SK-N-MC (cell line): Measurements from ENCODE around the gene PDSS1.

Experiments used
- DNase-seq: peaks from one replicate; pipeline ENCODE4 v3.0.0-alpha.2; 2011; ENCODE audit warnings: low read depth, low spot score
- H3K27ac ChIP-seq: fragments of 200-600 bp; sonication (generic); 2 replicates; pipeline ENCODE4 v1.5.1; 2016; ENCODE audit warnings: mixed run types
- H3K36me3 ChIP-seq: fragments of 200-600 bp; sonication (generic); 2 replicates; pipeline ENCODE4 v1.6.1; 2017; ENCODE audit warnings: antibody characterized with exemption, low read length, mixed read lengths; ENCODE audit not compliant: insufficient read depth
- H3K4me3 ChIP-seq: fragments of 200-600 bp; sonication (generic); 2 replicates; pipeline ENCODE4 v1.5.1; 2016
- H3K9ac ChIP-seq: fragments of 200-600 bp; sonication (generic); 2 replicates; pipeline ENCODE4 v1.8.0; 2017; ENCODE audit warnings: mixed run types, mixed read lengths; ENCODE audit not compliant: insufficient read length
- H3K9me3 ChIP-seq: fragments of 200-600 bp; sonication (generic); 2 replicates; pipeline ENCODE4 v1.6.1; 2017; ENCODE audit warnings: low read depth, mild to moderate bottlenecking, antibody characterized with exemption, low read length, moderate library complexity, mixed read lengths
- EZH2 ChIP-seq: fragments of 200-600 bp; sonication (generic); IDR thresholded peaks from one replicate; pipeline ENCODE4 v1.6.1; 2017; ENCODE audit warnings: antibody characterized with exemption
- FOXP2 ChIP-seq: optimal IDR thresholded peaks from 2 replicates; pipeline ENCODE3; 2011; ENCODE audit warnings: mild to moderate bottlenecking, moderate library complexity; ENCODE audit not compliant: insufficient read depth; ENCODE audit errors: extremely low read length, control extremely low read depth
- POLR2AphosphoS5 ChIP-seq: IDR thresholded peaks from 2 replicates; pipeline ENCODE4 v1.6.1; 2012; ENCODE audit warnings: mild to moderate bottlenecking, low read depth, low read length, borderline replicate concordance

Gene PDSS1

GRCh38 chr10:26792758-26793495 lies 95.4 kb downstream of the PDSS1 start:
- H3K4me3 ChIP-seq, result no peak overlapping the region
- no peak for DNase-seq
- peak overlapping the region; percentile 50 for H3K27ac ChIP-seq
- no peaks in the 10 kb centered on the region for H3K36me3 ChIP-seq
- no peak for TF ChIP-seq POLR2AphosphoS5
- no peak for TF ChIP-seq EZH2
- no peak for TF ChIP-seq FOXP2
- no peak overlapping the region for H3K9ac ChIP-seq
- H3K9me3 ChIP-seq, result no peaks in the 10 kb centered on the region
